ENCODE results near the gene SPATA19.

SPATA19 gene, protein sequence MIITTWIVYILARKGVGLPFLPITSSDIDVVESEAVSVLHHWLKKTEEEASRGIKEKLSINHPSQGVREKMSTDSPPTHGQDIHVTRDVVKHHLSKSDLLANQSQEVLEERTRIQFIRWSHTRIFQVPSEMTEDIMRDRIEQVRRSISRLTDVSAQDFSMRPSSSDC

DNA sequence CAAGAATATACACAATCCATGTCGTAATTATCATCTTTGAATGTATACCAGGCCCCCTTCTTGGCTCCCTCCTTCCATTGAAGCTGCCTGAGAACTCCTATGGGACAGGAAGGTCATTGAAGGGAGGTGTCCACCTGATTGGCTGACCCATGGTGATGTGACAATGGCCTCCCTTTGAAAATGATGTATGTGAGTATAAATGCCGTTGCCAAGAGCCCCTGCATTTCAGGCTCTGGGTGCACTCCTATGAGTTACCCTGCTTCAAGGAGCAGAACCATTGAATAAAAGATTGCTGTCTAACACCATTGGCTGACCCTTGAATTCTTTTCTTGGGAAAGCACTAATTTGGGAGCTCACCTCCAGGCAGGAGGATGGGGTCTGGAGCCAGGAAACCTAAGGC lies at the start of gene SPATA19:
TSS of gene SPATA19 (minus strand) at position 101 of the 400 bp plus-strand sequence. CDS start at position 34, 67 bp downstream.
- in situ Hi-C loops (cut with MboI; ENCODE audit: low pct_unique_long_range_greater_than_20kb, low sequenced_read_pairs, unreplicated experiment) = no loop called here
- TF ChIP-seq, protein P1, sequence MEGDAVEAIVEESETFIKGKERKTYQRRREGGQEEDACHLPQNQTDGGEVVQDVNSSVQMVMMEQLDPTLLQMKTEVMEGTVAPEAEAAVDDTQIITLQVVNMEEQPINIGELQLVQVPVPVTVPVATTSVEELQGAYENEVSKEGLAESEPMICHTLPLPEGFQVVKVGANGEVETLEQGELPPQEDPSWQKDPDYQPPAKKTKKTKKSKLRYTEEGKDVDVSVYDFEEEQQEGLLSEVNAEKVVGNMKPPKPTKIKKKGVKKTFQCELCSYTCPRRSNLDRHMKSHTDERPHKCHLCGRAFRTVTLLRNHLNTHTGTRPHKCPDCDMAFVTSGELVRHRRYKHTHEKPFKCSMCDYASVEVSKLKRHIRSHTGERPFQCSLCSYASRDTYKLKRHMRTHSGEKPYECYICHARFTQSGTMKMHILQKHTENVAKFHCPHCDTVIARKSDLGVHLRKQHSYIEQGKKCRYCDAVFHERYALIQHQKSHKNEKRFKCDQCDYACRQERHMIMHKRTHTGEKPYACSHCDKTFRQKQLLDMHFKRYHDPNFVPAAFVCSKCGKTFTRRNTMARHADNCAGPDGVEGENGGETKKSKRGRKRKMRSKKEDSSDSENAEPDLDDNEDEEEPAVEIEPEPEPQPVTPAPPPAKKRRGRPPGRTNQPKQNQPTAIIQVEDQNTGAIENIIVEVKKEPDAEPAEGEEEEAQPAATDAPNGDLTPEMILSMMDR (IDR thresholded peaks at IDR 0.05; ENCODE audit: extremely low read depth, insufficient read depth, missing control alignments) = no peak
- DNase-seq (ENCODE audit: low spot score) = no peak

DNA sequence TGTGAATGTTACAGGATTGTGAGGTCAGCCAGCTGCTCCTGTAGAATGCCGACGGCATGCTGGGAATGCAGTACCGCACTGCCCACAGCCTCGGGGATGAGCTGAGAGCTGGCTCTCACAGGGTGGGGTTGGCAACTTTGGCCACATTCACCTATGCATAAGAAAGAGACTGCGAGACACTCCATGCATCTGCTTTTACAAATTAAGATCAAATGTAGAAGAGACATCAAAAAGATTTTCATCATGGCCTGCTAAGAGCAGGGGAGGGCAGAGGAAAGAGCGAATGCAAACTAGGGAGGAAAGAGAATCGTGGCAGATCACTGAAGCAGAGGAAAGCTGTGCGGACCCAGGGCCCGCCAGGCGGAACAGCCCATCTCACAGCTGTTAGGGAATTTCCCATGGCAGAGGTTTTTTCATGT lies 49.8 kb upstream of the SPATA19 start:
- in situ Hi-C loops (cut with MboI; ENCODE audit: low pct_unique_long_range_greater_than_20kb, low sequenced_read_pairs, unreplicated experiment) = no loop called here
- peak; percentile 57 for DNase-seq (ENCODE audit: low spot score)
- TF ChIP-seq, protein P1 (IDR thresholded peaks at IDR 0.05; ENCODE audit: extremely low read depth, insufficient read depth, missing control alignments) = no peak

DNA sequence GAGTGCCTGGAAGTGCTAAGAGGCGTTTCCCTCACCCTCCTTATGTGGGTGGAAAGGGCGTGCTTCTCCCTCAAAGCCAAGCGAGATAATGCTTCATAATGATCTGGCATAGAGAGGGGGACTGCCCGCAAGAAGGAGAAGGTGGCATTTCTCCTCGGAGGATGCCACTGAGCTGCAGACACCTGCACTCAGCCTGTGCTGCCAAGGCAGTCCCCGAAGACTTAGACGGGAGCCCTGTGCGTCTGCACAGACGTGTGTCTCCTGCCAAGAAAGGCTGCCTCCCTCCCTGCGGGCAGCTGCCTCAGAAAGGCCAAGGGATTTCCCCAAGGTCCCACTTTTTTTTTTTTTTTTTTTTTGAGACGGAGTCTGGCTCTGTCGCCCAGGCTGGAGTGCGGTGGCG lies 48.1 kb upstream of the SPATA19 start:
- no peak for DNase-seq (ENCODE audit: low spot score)
- in situ Hi-C loops (cut with MboI; ENCODE audit: low pct_unique_long_range_greater_than_20kb, low sequenced_read_pairs, unreplicated experiment) = no loop called here
- TF ChIP-seq, protein P1 (IDR thresholded peaks at IDR 0.05; ENCODE audit: extremely low read depth, insufficient read depth, missing control alignments) = no peak

DNA sequence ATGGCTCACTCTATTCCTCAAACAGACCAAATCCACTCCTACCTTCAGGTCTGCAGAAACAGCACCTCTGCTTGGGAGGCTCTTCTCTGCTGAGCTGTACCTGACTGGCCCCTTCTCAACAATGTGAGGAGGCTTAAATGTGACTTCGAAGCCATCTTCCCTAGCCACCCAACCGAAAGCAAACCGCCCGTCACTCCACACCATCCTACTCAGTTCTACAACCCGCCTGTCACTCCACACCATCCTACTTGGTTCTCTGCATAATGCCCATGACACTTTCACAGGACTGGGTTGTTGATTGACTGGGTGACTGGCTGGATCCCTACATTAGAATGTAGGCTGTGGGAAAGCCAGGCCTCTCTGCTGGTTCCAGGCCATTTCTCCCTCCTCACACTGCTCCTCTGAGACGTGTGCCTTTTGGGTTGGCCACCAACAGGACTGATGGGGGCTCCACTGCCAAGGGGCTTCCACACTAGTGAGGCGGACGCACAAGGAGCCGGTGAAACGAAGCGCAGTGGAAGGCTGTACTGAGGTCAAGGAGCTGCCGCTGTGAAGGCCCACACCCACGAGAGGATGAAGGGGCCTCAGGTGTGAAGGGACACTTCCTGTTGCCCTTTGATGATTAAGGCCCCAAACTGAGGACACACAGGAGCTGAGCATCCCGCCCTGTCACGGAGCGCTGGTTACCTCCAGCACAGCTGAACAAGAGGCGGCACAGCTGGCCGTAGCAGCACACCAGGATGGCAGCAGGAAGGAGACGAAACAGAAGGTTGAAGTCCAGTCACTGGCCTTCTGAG lies 47.5 kb upstream of the SPATA19 start:
- TF ChIP-seq, protein P1 (IDR thresholded peaks at IDR 0.05; ENCODE audit: extremely low read depth, insufficient read depth, missing control alignments) = no peak

DNA sequence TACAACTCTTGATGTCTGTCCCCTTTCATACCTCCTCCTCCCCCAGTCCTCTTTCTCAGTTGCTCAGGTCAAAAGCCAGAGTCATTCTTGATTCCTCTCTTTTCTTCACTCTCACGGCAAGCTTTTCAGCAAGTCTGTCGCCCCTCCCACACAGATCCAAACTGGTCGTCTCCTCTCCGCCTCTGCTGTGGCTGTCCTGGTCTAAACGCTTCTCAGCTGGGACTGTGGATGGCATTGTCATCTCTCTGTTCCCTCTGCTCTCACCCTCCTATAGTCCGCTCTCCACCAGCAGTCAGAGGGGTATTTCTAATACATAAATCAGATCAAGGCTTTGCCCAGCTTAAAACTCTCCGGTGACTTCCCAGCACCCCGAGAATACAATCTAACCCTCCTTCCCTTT lies 46.8 kb upstream of the SPATA19 start:
- in situ Hi-C loops (cut with MboI; ENCODE audit: low pct_unique_long_range_greater_than_20kb, low sequenced_read_pairs, unreplicated experiment) = no loop called here
- peak; percentile 0 for DNase-seq (ENCODE audit: low spot score)
- TF ChIP-seq, protein P1 (IDR thresholded peaks at IDR 0.05; ENCODE audit: extremely low read depth, insufficient read depth, missing control alignments) = no peak

More for the DNA sequence above, 47.5 kb upstream of the SPATA19 start:
- DNase-seq (ENCODE audit: low spot score) = peak; percentile 1
- in situ Hi-C loops (cut with MboI; ENCODE audit: low pct_unique_long_range_greater_than_20kb, low sequenced_read_pairs, unreplicated experiment) = no loop called here

GRCh38 chr11:133889893-133890292 lies 44.6 kb upstream of the SPATA19 start:
- TF ChIP-seq, protein P1 (IDR thresholded peaks at IDR 0.05; ENCODE audit: extremely low read depth, insufficient read depth, missing control alignments) = no peak
- in situ Hi-C loops (cut with MboI; ENCODE audit: low pct_unique_long_range_greater_than_20kb, low sequenced_read_pairs, unreplicated experiment) = no loop called here
- peak; percentile 2 for DNase-seq (ENCODE audit: low spot score)

All from GM13977 (cell line).